GM12878 (cell line): Measurements from ENCODE around the gene ENG. TPM values are rescaled to one million over a fixed set of nuclear protein-coding genes. Genes with fewer than 3 reads are reported as not detected.

Experiments used
- ATAC-seq: fragments of 200-7000 bp; cut with Tn5 transposase; 3 replicates; pipeline ENCODE4 v1.9.1; 2020; ENCODE audit warnings: mild to moderate bottlenecking, moderate library complexity
- BruUV-seq: library from RNA; stranded (reverse); fragments of 400-500 nt; replicated peaks from 2 replicates; lab custom pipeline; 2021; lab: Mats Ljungman, UMichigan
- CTCF ChIA-PET: fragments of 300-600 bp; sonication (Branson Sonifier 250); formaldehyde crosslinking; extraction: SDS; loops from one replicate; lab custom pipeline; 2021; ENCODE audit warnings: inconsistent platforms; lab: Yijun Ruan, JAX
- POLR2A ChIA-PET: fragments of 350-600 bp; formaldehyde crosslinking; extraction: SDS; loops from one replicate; lab custom pipeline; 2021; ENCODE audit warnings: inconsistent platforms; lab: Charles Lee
- RAD21 ChIA-PET: fragments of 300-600 bp; sonication (Branson Sonifier 250); formaldehyde crosslinking; loops from one replicate; lab custom pipeline; 2023; ENCODE audit warnings: antibody characterized with exemption; ENCODE audit not compliant: unreplicated experiment; lab: Charles Lee
- SMC1A ChIA-PET: fragments of 300-600 bp; sonication (Branson Sonifier 250); formaldehyde crosslinking; loops from one replicate; lab custom pipeline; 2023; ENCODE audit not compliant: unreplicated experiment, uncharacterized antibody; lab: Charles Lee
- DNase-seq: peaks from one replicate; pipeline ENCODE4 v3.0.0-alpha.2; 2011; ENCODE audit warnings: low read depth, low spot score
- FAIRE-seq: peaks from 3 replicates; lab custom pipeline; 2011; peaks lifted over from hg19 to GRCh38; lab: Jason Lieb, UNC
- H2AFZ ChIP-seq: 2 replicates; pipeline ENCODE4 v1.6.0; 2011; ENCODE audit warnings: low read depth, low read length, control low read depth; ENCODE audit not compliant: control insufficient read depth
- H3K27ac ChIP-seq: 2 replicates; pipeline ENCODE4 v1.5.1; 2011; ENCODE audit warnings: control low read depth; ENCODE audit not compliant: control insufficient read depth, insufficient read depth
- H3K27me3 ChIP-seq, 2 experiments: replicated peaks in 1 of 2; 2 replicates each; pipeline versions ENCODE4 v1.6.0 to v1.6.1; 2011; ENCODE audit warnings: low read length in 1 of 2; ENCODE audit not compliant: control insufficient read depth in 2 of 2, insufficient read depth in 2 of 2
- H3K36me3 ChIP-seq, 2 experiments: 2 replicates each; pipeline ENCODE4 v1.5.1; 2011; ENCODE audit warnings: low read length in 1 of 2; ENCODE audit not compliant: control insufficient read depth in 2 of 2, insufficient read depth in 2 of 2
- H3K4me1 ChIP-seq: 2 replicates; pipeline ENCODE4 v1.6.1; 2011; ENCODE audit warnings: mild to moderate bottlenecking, low read length, moderate library complexity, mixed read lengths; ENCODE audit not compliant: control insufficient read depth, insufficient read depth
- H3K4me2 ChIP-seq: 2 replicates; pipeline ENCODE4 v1.6.0; 2011; ENCODE audit warnings: control low read depth; ENCODE audit not compliant: control insufficient read depth, insufficient read depth
- H3K4me3 ChIP-seq: fragments of 200-600 bp; sonication (generic); 2 replicates; pipeline ENCODE4 v1.5.1; 2016
- H3K79me2 ChIP-seq: 2 replicates; pipeline ENCODE4 v1.6.0; 2011; ENCODE audit warnings: low read length; ENCODE audit not compliant: control insufficient read depth, insufficient read depth
- H3K9ac ChIP-seq: 2 replicates; pipeline ENCODE4 v1.8.0; 2011; ENCODE audit warnings: low read length, control low read depth, mixed read lengths; ENCODE audit not compliant: control insufficient read depth, insufficient read depth
- H3K9me3 ChIP-seq: replicated peaks from 3 replicates; pipeline ENCODE4 v1.5.1; 2011; ENCODE audit warnings: mild to moderate bottlenecking, low read length; ENCODE audit not compliant: control insufficient read depth, insufficient read depth
- H4K20me1 ChIP-seq: 2 replicates; pipeline ENCODE4 v1.6.0; 2011; ENCODE audit not compliant: control insufficient read depth, insufficient read depth
- MXI1 ChIP-seq: fragments of 150-350 bp; IDR thresholded peaks from 2 replicates; pipeline ENCODE4 v1.6.1; 2011; ENCODE audit warnings: low read depth, mild to moderate bottlenecking, inconsistent platforms, low read length, improper control_type of control experiment
- PKNOX1 ChIP-seq: fragments of 450-650 bp; IDR thresholded peaks from 2 replicates; pipeline ENCODE4 v1.6.1; 2016; ENCODE audit warnings: mild to moderate bottlenecking
- POLR2A ChIP-seq: IDR thresholded peaks from 2 replicates; pipeline ENCODE4 v1.6.1; 2011; ENCODE audit warnings: low read depth, mild to moderate bottlenecking, low read length
- POLR2AphosphoS5 ChIP-seq: IDR thresholded peaks from 2 replicates; pipeline ENCODE4 v1.6.1; 2011; ENCODE audit warnings: mild to moderate bottlenecking, low read length, inconsistent platforms
- ZBED1 ChIP-seq: IDR thresholded peaks from 2 replicates; pipeline ENCODE4 v1.6.1; 2016; ENCODE audit warnings: borderline replicate concordance
- WGBS: methylation state at CpG from one replicate; pipeline ENCODE4 v1.1.6; 2016; ENCODE audit warnings: low lambda C conversion rate; ENCODE audit not compliant: insufficient replicate concordance, insufficient coverage; ENCODE audit errors: missing lambda C conversion rate; 5-methylcytosine and 5-hydroxymethylcytosine counted together
- in situ Hi-C: fragments of 300-500 bp; cut with MboI; formaldehyde crosslinking; loops from 9 replicates; pipeline ENCODE4 v1.14.3; 2018; ENCODE audit warnings: mixed read lengths
- intact Hi-C: fragments of 100-400 bp; cut with micrococcal nuclease; formaldehyde crosslinking; loops from one replicate; pipeline ENCODE4 v1.14.2; 2022; ENCODE audit not compliant: unreplicated experiment
- polyA plus RNA-seq, 11 experiments: library from polyadenylated mRNA; depleted of rRNA in 4 of 11; unstranded in 6 of 11; stranded (reverse) in 5 of 11; fragments of >200 nt; fragmentation: Nextera tagmentation in 4 of 11; fragmentation: Illumina TruSeq in 1 of 11; extraction: Ambion mirVana in 4 of 11; extraction: Trizol in 1 of 11; gene quantifications; 1 replicate in 1 of 11; 2 replicates in 10 of 11; pipeline versions ENCODE4 v1.2.1 to v1.2.3, GENCODE V29; 2011 to 2016; ENCODE audit warnings: inconsistent platforms in 2 of 11, missing spikeins in 2 of 11, low read depth in 1 of 11
- total RNA-seq, 4 experiments: library from RNA; depleted of rRNA in 3 of 4; stranded (reverse); fragments of >200 nt in 3 of 4; fragmentation: Illumina TruSeq in 1 of 4; extraction: Trizol in 1 of 4; gene quantifications; 2 replicates each; pipeline versions ENCODE4 v1.2.1 to v1.2.3, GENCODE V29; 2013 to 2021

Gene ENG
- total and polyA plus RNA-seq, 10 of the 15 experiments (the other 5 are each of a cell fraction or from before 2014, with no cell fraction given): 0.14 to 10.1 (median 2.0) TPM

GRCh38 chr9:127884976-127885490 is 30.6 kb upstream of the ENG start:
- H3K27me3 ChIP-seq: no peaks in the 10 kb centered on the region
- DNase-seq: no peak
- POLR2A ChIA-PET: interaction anchor here (1.3 kb wide), 1 partner anchor 10 kb away, joined by 4 read pairs; no protein-coding TSS in a partner anchor
- no peaks in the 10 kb centered on the region for H3K9me3 ChIP-seq
- H3K4me3 ChIP-seq: no peak overlapping the region
- no peak for ATAC-seq
- peaks cover 4% of the 10 kb centered on the region in 2 experiments; a peak in 3 of 4 replicates for H3K36me3 ChIP-seq
- H3K9ac ChIP-seq: no peak overlapping the region
- no peaks in the 10 kb centered on the region; the same call in 1 of the 2 replicates for H3K4me1 ChIP-seq
- no peak overlapping the region for H2AFZ ChIP-seq
- RAD21 ChIA-PET: no interaction called here
- no peaks in the 10 kb centered on the region for H4K20me1 ChIP-seq
- 7% methylated on average over 15 of the region's 15 CpGs for WGBS
- no peak overlapping the region for H3K27ac ChIP-seq
- in situ Hi-C loops: no loop called here
- CTCF ChIA-PET: interaction anchor here (1.3 to 1.4 kb wide), 2 partner anchors 36 to 150 kb away, joined by 5 read pairs; partner anchors contain the start of gene TOR2A
- BruUV-seq: no TSS peak
- TF ChIP-seq MXI1: no peak
- peak; percentile 26; the same call in 1 of the 2 replicates for TF ChIP-seq POLR2A
- intact Hi-C loops: loop anchor here (5.0 kb wide), 1 partner anchor 32 kb away; the partner anchor contains the start of gene ST6GALNAC4
- no peaks in the 10 kb centered on the region for H3K79me2 ChIP-seq
- SMC1A ChIA-PET: interaction anchor here (1.2 kb wide), 1 partner anchor 16 kb away, joined by 3 read pairs; no protein-coding TSS in a partner anchor
- no peak overlapping the region for H3K4me2 ChIP-seq
- FAIRE-seq: no peak

- DNase-seq (no peak), FAIRE-seq (no peak), ATAC-seq (no peak; the same call in 2 of the 3 replicates)
- POLR2A ChIA-PET: interaction anchor here (1.3 kb wide), 1 partner anchor 10 kb away, joined by 4 read pairs; no protein-coding TSS in a partner anchor
- no peaks in the 10 kb centered on the region for H3K79me2 ChIP-seq
- RAD21 ChIA-PET: no interaction called here
- SMC1A ChIA-PET: interaction anchor here (1.2 kb wide), 1 partner anchor 15 kb away, joined by 3 read pairs; no protein-coding TSS in a partner anchor
- no peaks in the 10 kb centered on the region; the same call in 1 of the 2 replicates for H3K4me1 ChIP-seq
- no peaks in the 10 kb centered on the region for H3K9me3 ChIP-seq
- no peak overlapping the region for H3K27ac ChIP-seq
- CTCF ChIA-PET: interaction anchor here (1.4 kb wide), 1 partner anchor 37 kb away, joined by 5 read pairs; no protein-coding TSS in a partner anchor
- no peak overlapping the region for H2AFZ ChIP-seq
- in situ Hi-C loops: no loop called here
- WGBS: 74% methylated on average over 11 of the region's 11 CpGs
- no peak overlapping the region for H3K4me3 ChIP-seq
- intact Hi-C loops: loop anchor here (5.0 kb wide), 1 partner anchor 33 kb away; the partner anchor contains the start of gene ST6GALNAC4
- no peak overlapping the region for H3K4me2 ChIP-seq
- H3K9ac ChIP-seq: no peak overlapping the region
- H3K27me3 ChIP-seq: no peaks in the 10 kb centered on the region
- no TSS peak for BruUV-seq
- peaks cover 3 to 4% of the 10 kb centered on the region in 2 experiments; a peak in 3 of 4 replicates for H3K36me3 ChIP-seq
- peak; percentile 15; the same call in 1 of the 2 replicates for TF ChIP-seq POLR2A
- no peak for TF ChIP-seq ZBED1
- TF ChIP-seq PKNOX1: 0 out of 2 replicates have a peak, but pooled peaks have one; percentile 12
- peak; percentile 27; the same call in 1 of the 2 replicates for TF ChIP-seq POLR2AphosphoS5
- H4K20me1 ChIP-seq: no peaks in the 10 kb centered on the region
Observed at GRCh38 chr9:127884427-127884911, 30.0 kb upstream of the ENG start.
